SJCRH30 (cell line): ENCODE results near the gene CTNNBL1. TPM values are rescaled to one million over a fixed set of nuclear protein-coding genes. Genes with fewer than 3 reads are reported as not detected.
"Not testable (repeated sequence)": the region's sequence is repeated elsewhere in the genome, so short reads cannot be mapped to it uniquely, and the experiment has no call there.

ENCODE experiments used
- DNase-seq, 2 experiments: peaks; one replicate each; pipeline ENCODE4 v3.0.0-alpha.2; 2015 to 2020
- H3K27ac ChIP-seq: fragments of 250-450 bp; sonication (Bioruptor Pico); 2 replicates; pipeline ENCODE4 v1.5.1; 2020; ENCODE audit warnings: mild to moderate bottlenecking, moderate library complexity
- H3K27me3 ChIP-seq: fragments of 250-450 bp; sonication (Bioruptor Pico); 2 replicates; pipeline ENCODE4 v1.5.1; 2020; ENCODE audit warnings: mild to moderate bottlenecking, moderate library complexity
- H3K36me3 ChIP-seq: fragments of 250-450 bp; sonication (Bioruptor Pico); 2 replicates; pipeline ENCODE4 v1.5.1; 2020; ENCODE audit warnings: mild to moderate bottlenecking, moderate library complexity
- H3K4me1 ChIP-seq: fragments of 250-450 bp; sonication (Bioruptor Pico); 2 replicates; pipeline ENCODE4 v1.5.1; 2020; ENCODE audit warnings: mild to moderate bottlenecking, moderate library complexity
- H3K4me3 ChIP-seq: fragments of 250-450 bp; sonication (Bioruptor Pico); 2 replicates; pipeline ENCODE4 v1.5.1; 2020; ENCODE audit warnings: mild to moderate bottlenecking, moderate library complexity
- H3K9me3 ChIP-seq: fragments of 250-450 bp; sonication (Bioruptor Pico); replicated peaks from 2 replicates; pipeline ENCODE4 v1.5.1; 2020; ENCODE audit warnings: mild to moderate bottlenecking, moderate library complexity
- total RNA-seq: library from RNA; depleted of rRNA; stranded (reverse); fragments of >200 nt; shearing (Covaris generic); gene quantifications from 2 replicates; pipeline ENCODE4 v1.2.3, GENCODE V29; 2014; rRNA removed

The CTNNBL1 gene, protein sequence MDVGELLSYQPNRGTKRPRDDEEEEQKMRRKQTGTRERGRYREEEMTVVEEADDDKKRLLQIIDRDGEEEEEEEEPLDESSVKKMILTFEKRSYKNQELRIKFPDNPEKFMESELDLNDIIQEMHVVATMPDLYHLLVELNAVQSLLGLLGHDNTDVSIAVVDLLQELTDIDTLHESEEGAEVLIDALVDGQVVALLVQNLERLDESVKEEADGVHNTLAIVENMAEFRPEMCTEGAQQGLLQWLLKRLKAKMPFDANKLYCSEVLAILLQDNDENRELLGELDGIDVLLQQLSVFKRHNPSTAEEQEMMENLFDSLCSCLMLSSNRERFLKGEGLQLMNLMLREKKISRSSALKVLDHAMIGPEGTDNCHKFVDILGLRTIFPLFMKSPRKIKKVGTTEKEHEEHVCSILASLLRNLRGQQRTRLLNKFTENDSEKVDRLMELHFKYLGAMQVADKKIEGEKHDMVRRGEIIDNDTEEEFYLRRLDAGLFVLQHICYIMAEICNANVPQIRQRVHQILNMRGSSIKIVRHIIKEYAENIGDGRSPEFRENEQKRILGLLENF
- 85.2 and 89.5 TPM in 2 replicates for total RNA-seq

DNA sequence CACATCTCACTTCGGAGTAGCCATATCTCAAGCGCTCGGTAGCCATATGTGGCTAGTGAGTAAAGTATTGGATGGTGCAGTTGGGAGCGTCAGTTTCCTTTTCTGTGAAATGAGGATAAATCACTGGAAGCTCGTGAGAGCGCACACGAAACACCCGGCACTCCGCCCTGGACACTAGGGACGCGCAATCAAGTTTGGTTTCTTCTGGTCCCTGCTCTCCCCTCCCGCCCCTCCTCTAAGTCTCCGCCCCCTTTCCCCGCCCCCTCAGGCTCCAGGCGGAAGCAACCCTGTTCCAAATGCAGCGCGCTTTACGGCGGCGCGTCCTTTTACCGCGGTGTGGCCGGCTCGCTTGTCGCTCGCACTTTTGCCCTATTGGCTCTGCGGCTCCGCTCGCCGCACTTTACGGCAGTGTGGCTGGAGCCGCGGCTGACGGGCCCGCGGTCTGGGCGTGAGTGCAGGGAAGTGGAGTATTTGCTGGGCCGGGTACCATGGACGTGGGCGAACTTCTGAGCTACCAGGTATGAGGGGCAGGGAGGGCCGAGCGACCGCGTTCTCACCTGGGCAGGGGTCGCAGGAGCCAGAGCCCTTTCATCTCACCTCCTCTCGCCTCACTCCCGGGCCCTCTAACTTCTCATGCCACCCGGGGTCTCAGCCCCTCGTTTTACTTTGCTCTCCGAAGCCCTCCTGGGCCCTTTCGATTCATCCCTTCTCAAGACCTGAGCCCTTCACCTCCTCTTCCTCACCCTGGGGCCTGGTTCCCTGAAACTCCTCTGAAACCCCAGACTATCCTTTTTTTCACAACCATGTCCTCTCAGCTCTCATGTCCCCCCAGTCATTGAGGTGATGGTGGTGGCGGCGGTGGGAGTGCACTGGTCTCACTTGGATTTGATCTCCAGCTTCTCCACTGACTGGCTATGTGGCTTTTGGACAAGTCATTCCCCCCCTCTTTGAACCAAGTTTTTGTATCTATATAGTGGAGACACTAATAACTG lies at the start of gene CTNNBL1:
TSS of gene CTNNBL1 (plus strand) at position 396 of the 992 bp plus-strand sequence. CDS start at position 489, 93 bp downstream.
- peak; percentile 99 to 100 for DNase-seq
- peak within 1 kb of the TSS; percentile 6; the same call in 1 of the 2 replicates for H3K27ac ChIP-seq
- no peaks in the 10 kb centered on the region for H3K36me3 ChIP-seq
- no peaks in the 10 kb centered on the region for H3K9me3 ChIP-seq
- H3K4me3 ChIP-seq = peak within 1 kb of the TSS; percentile 83
- no peaks in the 10 kb centered on the region for H3K27me3 ChIP-seq
- 0 out of 2 replicates have a peak, but pooled peaks cover 2% of the 10 kb centered on the region for H3K4me1 ChIP-seq

DNA sequence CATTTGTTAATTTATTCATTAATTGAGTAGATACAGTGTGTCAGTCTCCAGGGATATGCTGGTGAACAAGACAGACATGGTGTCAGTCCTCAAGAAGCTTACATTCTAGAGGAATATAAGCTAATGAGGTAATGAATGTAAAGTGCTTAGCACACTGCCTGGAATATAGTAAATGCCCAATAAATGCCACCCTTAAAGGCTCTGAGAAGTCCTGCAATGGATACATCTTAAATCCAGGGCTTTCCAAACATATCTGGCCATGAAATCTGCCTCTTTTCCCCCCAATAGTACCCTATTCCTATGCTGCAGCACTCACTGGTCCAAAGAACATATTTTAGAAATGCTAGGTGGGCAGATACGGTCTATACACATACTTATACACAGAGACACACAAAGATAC lies 49.2 kb upstream of the CTNNBL1 start:
- Histone ChIP-seq H3K9me3 (no peaks in the 10 kb centered on the region), H3K4me3 (no peak overlapping the region), H3K4me1 (no peaks in the 10 kb centered on the region), H3K27me3 (peaks cover 9% of the 10 kb centered on the region), H3K36me3 (no peaks in the 10 kb centered on the region), H3K27ac (no peak overlapping the region)
- no peak for DNase-seq

DNA sequence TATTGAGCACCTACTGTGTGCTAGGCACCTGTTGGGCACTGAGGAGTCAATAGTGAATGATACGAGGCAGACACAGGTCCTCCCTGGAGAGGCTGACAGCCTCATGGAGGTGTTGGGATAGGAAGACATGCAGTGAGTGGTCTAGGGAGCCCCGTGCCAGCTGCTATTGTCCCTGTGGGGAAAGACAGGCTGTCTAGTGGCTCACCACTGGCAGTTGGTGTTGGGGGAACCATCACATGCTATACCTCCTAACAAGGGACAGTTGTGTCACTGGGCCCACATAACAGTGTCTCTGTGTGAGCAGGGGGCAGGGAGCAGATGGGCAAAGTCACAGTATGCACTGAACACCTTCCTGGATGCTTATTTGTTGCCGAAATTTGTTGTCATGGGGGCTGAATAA lies 45.9 kb upstream of the CTNNBL1 start:
- Histone ChIP-seq H3K27ac (no peak overlapping the region), H3K4me3 (no peak overlapping the region), H3K4me1 (no peaks in the 10 kb centered on the region), H3K27me3 (peaks cover 16% of the 10 kb centered on the region), H3K9me3 (no peaks in the 10 kb centered on the region), H3K36me3 (no peaks in the 10 kb centered on the region)
- no peak for DNase-seq

DNA sequence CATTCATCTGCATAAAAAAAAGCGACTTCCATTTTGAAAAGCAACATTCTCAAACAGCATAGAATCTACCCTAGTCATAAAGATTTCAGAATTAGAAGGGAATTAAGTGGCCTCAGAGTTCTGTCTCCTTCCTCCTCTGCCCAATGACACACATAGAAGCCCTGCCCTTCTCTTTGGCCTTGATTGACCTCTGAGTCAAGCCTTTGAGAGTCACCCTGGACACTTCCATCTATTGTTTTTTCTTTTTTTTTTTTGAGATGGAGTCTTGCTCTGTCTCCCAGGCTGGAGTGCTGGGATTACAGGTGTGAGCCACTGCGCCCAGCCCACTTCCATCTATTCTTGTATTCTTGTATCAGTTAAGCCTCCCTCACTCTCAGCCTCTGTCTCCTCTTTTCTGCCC lies 44.8 kb upstream of the CTNNBL1 start:
- H3K36me3 ChIP-seq = no peaks in the 10 kb centered on the region
- H3K4me1 ChIP-seq = no peaks in the 10 kb centered on the region
- no peaks in the 10 kb centered on the region for H3K9me3 ChIP-seq
- no peak overlapping the region for H3K4me3 ChIP-seq
- peaks cover 16% of the 10 kb centered on the region for H3K27me3 ChIP-seq
- DNase-seq = no peak
- H3K27ac ChIP-seq = no peak overlapping the region

DNA sequence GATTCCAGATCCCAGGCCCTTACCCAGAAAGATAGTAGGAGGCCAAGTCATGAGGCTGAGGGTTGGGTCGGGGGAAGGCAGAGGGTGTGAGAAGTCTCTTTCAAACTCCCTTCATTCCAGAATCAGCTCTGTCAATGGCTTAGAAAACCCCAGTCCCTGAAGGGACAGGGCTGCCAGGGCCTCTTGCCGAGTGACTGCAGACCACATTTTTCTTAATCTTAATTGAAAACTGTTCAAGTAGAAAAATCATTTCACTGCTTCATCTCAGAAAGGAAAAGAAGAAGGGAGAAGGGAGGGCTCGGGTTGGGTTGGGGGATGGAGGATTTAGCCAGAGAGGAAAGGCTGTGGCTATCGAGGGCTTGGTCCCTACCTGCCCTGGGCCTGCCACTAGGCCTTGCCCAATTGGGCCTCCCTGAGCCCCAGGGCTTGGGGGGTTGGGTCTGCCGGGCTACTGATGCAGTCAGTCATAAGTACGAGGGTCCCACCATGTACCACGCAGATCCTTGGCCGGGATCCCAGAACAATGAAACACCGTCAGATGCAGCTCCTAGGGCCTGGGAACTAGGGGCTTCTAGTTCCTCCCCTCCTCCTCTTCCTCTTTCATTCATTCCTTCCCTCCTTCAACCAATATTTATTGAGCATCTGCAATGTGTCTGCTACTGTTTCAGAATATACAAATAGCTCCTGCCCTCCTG lies 44.0 kb upstream of the CTNNBL1 start:
- Histone ChIP-seq H3K9me3 (no peaks in the 10 kb centered on the region), H3K4me3 (no peak overlapping the region)
- no peak for DNase-seq

DNA sequence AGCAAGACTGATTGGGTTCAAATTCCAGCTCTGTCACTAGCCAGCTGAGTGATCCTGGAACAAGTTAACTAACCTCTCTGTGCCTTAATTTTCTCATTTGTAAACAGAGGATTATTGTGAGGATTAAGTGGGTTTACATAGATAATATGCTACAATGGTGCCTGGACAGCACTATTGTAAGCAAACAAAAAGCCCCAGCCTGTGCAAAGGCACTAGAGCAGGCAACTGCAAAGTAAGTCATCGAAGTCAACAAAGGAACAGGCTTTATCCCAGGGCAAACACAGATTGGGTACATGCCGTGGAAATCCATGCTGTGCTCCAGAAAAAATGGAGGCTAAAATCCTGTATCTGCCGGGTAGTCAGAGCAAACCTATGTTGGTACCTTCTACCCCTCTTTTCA lies 43.2 kb upstream of the CTNNBL1 start:
- H3K4me1 ChIP-seq = no peaks in the 10 kb centered on the region
- H3K27ac ChIP-seq = no peak overlapping the region
- H3K4me3 ChIP-seq = no peak overlapping the region
- DNase-seq = no peak
- no peaks in the 10 kb centered on the region for H3K36me3 ChIP-seq
- H3K9me3 ChIP-seq = no peaks in the 10 kb centered on the region
- peaks cover 16% of the 10 kb centered on the region for H3K27me3 ChIP-seq

More for the DNA sequence above, 44.0 kb upstream of the CTNNBL1 start:
- peaks cover 16% of the 10 kb centered on the region for H3K27me3 ChIP-seq
- no peak overlapping the region for H3K27ac ChIP-seq
- H3K36me3 ChIP-seq = no peaks in the 10 kb centered on the region
- H3K4me1 ChIP-seq = no peaks in the 10 kb centered on the region

DNA sequence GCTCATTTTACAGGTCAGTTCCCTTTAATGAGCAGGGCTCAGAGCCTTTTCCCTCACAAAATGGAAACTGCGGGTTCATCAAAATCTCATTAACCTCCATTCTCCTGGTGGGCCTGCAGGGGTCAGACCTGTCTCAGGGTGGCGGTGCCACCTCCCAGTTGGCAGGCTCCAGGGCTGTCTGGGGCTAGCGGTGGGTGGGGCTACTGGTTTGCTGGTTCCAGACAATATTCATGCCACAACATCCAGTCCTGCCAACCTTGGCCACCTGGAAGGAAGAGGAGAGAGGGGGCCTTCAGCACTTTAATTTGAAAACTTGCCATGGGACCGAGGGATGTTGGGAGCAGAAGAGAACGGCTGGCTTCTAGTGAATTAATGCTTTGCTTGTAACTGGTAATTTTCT lies 41.9 kb upstream of the CTNNBL1 start:
- Histone ChIP-seq H3K4me1 (no peaks in the 10 kb centered on the region), H3K36me3 (no peaks in the 10 kb centered on the region), H3K27ac (no peak overlapping the region), H3K27me3 (peaks cover 16% of the 10 kb centered on the region), H3K9me3 (no peaks in the 10 kb centered on the region), H3K4me3 (no peak overlapping the region)
- DNase-seq = peak; percentile 59 to 71

DNA sequence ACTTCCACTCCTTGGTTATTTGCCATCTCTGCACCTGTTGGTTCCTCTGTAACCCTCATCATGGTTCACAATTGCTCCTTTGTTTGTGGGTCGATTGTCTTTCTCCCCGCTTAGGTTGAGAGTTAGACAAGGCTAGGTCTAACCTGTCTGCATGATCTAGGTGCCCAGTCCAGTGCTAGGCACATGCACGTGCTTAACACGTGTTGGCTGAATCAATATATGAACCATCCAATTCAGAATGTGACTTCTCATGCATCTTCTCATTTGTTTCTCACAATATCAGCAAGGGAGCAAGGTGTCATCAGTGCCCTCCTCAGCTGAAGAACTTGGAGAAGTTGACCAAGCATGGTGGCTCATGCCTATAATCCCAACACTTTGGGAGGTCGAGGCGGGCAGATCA lies 36.9 kb upstream of the CTNNBL1 start:
- Histone ChIP-seq H3K27ac (no peak overlapping the region), H3K36me3 (no peaks in the 10 kb centered on the region), H3K27me3 (no peaks in the 10 kb centered on the region), H3K9me3 (no peaks in the 10 kb centered on the region), H3K4me1 (no peaks in the 10 kb centered on the region), H3K4me3 (no peak overlapping the region)
- peak in 1 of 2 experiments; percentile 42 for DNase-seq

DNA sequence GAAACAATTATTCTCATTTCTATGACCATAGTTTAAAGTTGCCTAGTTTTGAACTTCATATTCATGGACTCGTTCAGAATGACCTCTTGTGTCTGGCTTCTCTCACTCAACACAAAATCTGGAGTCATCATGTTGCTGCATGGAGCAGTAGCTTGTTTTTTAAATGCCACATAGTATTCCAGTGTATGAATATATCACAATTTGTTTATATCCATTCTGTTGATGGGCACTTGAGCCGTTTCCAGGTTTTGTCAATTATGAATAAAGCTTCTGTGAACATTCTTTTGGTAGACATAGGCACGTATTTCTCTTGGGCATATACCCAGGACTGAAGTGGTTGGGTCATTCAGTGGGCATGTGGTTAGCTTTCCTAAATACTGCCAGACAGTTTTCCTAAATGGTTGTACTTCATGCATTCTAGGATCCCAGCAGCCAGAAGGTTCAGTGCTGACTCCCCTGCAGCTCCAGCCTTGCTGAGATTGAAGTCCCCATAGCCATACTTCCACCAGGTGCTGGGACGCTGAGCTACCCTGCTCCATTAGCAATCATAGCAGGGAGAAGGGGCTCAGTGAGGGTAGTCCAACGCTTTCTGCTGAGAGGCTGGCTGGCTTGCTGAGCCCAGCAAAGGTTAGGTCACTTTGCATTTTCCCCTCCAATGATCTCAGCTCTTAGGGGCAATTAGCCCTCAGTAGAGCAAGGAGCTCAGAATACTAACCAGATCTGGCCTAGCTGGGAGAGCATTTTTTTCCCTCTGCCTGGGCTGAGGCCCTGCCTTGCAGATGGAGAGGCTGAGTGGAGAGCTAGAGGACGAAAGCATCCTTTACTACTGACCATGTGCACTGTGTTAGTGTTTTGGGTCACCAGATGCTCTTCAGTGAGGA lies 35.7 kb upstream of the CTNNBL1 start:
- no peak overlapping the region for H3K27ac ChIP-seq

DNA sequence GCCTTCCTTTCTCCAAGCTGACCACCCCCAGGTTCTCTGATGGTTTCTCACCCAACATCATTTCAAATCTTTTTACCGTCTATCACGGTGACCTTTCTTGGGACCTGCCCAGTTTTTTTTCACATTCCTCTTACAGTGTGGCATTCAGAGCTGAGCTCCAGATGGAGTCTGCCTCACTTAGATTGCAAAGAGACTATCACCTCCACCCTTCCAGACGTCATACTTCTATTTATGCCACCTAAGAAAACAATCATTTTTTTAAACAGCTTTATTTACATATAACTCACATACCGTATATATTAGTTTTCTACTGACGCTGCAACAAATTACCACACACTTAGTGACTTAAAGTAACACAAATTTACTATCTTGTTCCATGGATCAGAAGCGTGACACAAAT lies 32.3 kb upstream of the CTNNBL1 start:
- Histone ChIP-seq H3K4me3 (no peak overlapping the region), H3K27ac (no peak overlapping the region), H3K27me3 (no peaks in the 10 kb centered on the region), H3K36me3 (no peaks in the 10 kb centered on the region), H3K9me3 (no peaks in the 10 kb centered on the region), H3K4me1 (no peaks in the 10 kb centered on the region)
- no peak for DNase-seq

More for the DNA sequence above, 35.7 kb upstream of the CTNNBL1 start:
- Histone ChIP-seq H3K36me3 (no peaks in the 10 kb centered on the region), H3K27me3 (no peaks in the 10 kb centered on the region), H3K9me3 (no peaks in the 10 kb centered on the region), H3K4me1 (no peaks in the 10 kb centered on the region), H3K4me3 (no peak overlapping the region)
- DNase-seq = no peak

DNA sequence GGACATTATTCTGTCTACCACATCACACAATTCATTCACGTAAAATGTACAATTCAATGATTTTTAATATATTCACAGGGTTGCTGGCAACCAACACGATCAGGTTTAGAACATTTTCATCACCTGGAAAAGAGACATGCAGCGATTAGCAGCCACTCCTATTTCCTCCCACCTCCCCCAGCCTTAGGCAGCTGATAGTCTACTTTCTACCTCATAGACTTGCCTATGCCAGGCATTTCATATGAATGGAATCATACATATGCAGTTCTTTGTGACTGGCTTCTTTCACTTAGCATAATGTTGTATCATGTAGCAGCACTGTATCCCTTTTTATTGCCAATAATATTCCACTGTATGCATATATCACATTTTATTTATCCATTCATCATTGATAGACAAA lies 31.5 kb upstream of the CTNNBL1 start:
- Histone ChIP-seq H3K36me3 (no peaks in the 10 kb centered on the region), H3K9me3 (no peaks in the 10 kb centered on the region), H3K4me3 (no peak overlapping the region), H3K4me1 (no peaks in the 10 kb centered on the region), H3K27me3 (no peaks in the 10 kb centered on the region), H3K27ac (no peak overlapping the region)
- DNase-seq = no peak

DNA sequence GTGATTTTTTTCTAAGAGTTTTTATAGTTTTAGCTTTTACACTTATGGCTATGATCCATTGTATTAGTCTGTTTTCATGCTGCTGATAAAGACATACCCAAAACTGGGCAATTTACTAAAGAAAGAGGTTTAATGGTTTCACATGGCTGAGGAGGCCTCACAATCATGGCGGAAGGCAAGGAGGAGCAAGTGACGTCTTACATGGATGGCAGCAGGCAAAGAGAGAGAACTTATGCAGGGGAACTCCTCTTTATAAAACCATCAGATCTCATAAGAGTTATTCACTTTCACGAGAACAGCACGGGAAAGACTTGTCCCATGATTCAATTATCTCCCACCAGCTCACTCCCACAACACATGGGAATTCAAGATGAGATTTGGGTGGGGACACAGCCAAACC lies 29.2 kb upstream of the CTNNBL1 start:
- H3K4me3 ChIP-seq, H3K4me1 ChIP-seq, H3K27ac ChIP-seq, H3K9me3 ChIP-seq, DNase-seq, H3K27me3 ChIP-seq, H3K36me3 ChIP-seq: not testable (repeated sequence)

DNA sequence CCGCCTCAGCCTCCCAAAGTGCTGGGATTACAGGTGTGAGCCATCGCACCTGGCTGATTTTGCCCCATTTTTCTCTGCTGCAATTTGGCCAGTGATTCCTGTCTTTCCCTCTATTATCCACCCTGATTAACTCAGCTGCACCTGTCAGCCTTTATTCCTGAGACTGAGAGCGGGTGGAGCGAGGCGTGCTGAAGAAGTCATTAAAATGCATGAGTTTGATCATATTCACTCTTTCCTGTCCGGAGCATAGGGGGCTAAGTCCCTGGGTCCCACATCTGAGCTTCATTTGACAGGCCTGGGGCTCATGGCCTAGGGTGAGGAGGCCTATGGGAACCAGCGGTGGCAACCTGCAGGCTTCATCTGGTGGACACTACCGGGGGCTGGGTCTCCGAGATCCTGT lies 25.7 kb upstream of the CTNNBL1 start:
- no peak overlapping the region for H3K4me3 ChIP-seq
- no peak for DNase-seq
- no peaks in the 10 kb centered on the region for H3K27me3 ChIP-seq
- no peaks in the 10 kb centered on the region for H3K9me3 ChIP-seq
- peaks cover 2% of the 10 kb centered on the region; the same call in 1 of the 2 replicates for H3K4me1 ChIP-seq
- no peaks in the 10 kb centered on the region for H3K36me3 ChIP-seq
- H3K27ac ChIP-seq = no peak overlapping the region
